ENCODE results near the gene LPIN1.
"Not testable (repeated sequence)": the region's sequence is repeated elsewhere in the genome, so short reads cannot be mapped to it uniquely, and the experiment has no call there.

Gene LPIN1

GRCh38 chr2:11744631-11745394, 1.6 kb upstream of the LPIN1 start:
- DNase-seq (ENCODE audit: low read depth, low spot score): peak; percentile 76

DNA sequence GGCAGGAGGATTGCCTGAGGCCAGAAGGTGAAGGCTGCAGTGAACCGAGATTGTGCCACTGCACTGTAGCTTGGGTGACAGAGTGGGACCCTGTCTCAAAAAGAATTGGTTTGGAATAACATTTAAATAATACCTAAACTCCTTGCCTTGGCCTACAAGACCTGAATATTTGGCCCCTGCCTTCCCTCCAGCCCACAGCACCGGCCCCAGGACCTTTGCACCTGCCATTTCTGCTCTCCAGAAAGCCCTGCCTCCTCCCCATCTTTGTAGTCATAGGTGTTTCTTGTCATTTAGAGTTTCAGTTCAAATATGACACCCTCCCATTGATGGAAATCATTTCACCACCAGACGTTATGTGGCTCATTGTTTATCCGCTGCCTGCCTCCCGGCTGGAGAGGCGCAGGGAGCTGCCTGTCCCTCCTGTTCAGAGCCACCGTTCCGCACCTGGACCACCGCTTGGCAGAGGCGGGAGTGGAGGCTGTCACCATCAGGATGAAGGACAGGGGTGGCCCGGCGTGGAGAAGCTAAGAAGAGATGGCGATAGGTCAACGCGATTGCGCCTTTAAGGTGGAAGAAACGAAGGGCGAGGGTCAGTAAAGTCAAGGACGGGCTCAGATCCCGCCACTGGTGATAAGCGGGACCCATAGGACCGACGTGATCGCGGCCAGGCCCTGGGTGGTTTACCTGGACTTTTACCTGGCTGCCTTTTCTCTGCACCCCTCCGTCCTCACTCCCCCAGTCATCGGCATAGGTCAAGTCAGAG, 638 bp upstream of the LPIN1 start:
- no peak for DNase-seq (ENCODE audit: low read depth, low spot score)

DNA sequence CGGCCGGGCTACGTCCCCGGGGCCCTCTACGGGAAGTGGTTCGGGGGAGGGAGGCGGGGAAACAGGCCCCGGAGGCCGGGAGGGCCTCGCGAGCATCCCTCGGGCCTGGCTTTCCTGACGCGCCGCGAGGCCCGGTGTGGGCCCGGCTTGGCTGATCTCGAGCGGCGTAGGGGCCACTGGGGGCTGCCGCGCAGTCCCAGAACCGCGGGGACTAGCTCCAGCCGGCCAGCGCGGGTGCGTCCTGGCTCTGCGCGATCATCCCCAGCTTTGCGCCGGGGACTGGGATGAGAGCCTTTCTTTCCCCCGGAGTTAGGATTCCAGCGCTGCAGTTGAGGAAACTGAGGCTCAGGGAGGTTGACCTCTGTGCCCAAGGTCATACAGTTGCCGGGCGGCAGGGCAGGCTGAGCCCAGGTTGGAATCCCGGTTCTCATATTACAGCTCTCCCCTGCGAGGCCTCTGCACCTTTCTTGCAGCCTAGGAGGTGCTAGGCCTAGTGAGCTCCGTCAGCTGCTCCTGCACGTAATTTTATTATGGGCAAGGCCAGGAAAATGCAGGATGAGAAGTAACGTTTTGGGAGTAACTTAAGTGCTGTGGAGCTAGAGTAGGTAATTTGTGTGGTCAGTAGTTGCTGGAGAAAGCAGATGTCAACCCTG, 501 bp downstream of the LPIN1 start:
- no peak for DNase-seq (ENCODE audit: low read depth, low spot score)

DNA sequence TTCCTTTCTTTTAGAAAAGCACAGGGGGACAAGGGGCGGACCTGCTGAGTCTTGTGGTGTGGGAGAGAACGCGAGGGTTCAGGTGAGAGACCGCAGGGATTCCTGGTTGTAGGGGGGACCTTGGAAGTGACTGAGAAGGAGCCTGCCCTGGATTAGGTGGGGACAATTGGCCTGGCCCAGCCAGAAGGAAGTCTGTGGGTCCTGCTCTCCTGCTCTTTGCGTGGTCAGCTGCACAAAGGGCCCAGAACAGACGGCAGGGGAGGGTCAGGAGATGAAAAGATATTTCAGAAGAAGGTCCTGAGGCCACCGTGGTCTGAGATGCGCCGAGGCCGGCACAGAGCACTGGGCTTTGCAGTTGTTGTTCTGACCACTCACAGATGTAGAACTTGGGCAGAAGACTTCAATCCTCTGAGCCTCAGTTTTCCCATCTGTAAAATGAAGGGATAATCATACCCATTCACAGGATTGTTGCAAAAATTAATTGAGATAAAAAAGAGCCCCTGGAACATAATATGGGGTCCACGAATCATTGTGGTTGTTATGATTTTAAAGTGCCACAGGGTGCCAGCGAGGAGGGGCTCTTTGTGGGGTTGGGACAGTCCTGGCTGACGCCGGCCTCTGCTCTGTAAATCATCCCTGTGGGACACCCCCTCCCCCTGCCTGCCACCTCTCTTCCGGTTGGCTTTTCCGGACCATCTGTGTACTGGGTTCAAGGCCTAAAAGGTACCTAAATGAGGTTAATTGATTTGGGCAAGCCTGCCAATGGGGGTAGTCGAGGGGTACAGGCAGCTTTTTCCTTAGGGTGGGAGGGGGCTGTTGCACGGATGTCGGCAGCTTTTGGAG, 1.8 kb downstream of the LPIN1 start:
- no peak for DNase-seq (ENCODE audit: low read depth, low spot score)

GRCh38 chr2:11748861-11749645, 2.6 kb downstream of the LPIN1 start:
- DNase-seq (ENCODE audit: low read depth, low spot score): no peak

- no peak for DNase-seq (ENCODE audit: low read depth, low spot score)
These were observed 3.4 kb downstream of the LPIN1 start for GRCh38 chr2:11749646-11750349.

- DNase-seq (ENCODE audit: low read depth, low spot score): no peak
These were observed 4.0 kb downstream of the LPIN1 start for GRCh38 chr2:11750422-11750821.

DNA sequence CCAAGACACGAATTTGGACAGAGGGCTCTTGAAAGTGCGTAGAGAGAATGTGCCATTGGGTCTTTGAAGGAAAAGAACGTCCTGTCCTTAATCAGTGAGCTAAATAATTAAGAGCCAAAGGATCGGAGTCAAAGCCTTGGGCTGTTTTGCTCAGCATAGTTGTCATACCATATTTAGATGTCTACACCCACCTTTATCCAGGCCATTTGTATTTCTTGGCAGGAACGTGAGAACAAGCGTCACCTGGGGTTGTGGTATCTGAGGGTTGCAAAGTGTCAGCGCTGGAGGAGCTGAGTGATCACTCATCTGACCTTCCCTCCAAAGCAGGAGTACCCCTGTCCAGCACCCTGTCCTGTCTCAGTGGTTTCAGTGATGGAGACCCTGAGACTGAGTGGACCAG, 4.5 kb downstream of the LPIN1 start:
- no peak for DNase-seq (ENCODE audit: low read depth, low spot score)

DNA sequence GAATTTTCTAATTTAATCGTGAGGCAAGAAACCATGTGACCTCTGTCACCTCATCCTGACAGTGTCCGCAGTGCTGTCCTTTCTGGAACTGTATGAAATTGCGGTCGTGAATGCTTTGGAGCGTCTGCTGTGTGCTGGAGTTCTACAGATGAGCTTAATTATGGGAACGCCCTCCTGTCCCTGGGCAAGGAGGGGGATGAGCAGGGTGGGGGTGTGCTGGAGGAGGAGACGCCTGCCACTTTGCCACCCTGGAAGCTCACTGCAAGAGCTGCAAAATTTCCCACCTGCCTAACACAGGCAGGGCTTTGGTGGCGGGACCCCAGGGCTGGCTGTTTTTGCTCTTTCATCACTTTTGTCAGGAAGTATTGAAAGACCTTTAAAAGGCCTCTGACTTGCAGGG, 6.5 kb downstream of the LPIN1 start:
- DNase-seq (ENCODE audit: low read depth, low spot score): no peak

DNA sequence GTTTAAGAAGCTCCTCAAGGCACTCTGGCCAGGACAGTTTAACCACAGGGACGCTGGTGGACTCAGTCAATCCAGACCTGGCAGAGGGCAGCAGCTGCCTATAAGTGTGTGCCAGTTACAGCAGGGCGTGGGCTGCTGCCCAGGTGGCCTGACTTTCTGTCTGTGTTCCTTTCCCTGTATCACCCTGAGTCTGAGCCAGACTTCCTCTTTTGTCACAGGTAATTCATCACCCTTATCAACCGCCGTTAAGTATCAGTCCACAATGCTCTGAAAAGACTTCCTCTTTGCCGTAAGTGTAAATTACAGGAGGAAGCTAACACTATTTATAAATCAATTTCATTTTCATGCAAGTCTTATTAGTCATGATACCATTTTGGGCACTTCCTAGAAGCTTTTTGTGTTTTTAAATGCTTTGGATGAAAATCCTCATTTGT, 7.0 kb downstream of the LPIN1 start:
- DNase-seq (ENCODE audit: low read depth, low spot score): no peak

- DNase-seq (ENCODE audit: low read depth, low spot score): no peak
These were observed 7.7 kb downstream of the LPIN1 start for GRCh38 chr2:11753886-11754699.

GRCh38 chr2:11754700-11755015, 8.2 kb downstream of the LPIN1 start:
- no peak for DNase-seq (ENCODE audit: low read depth, low spot score)

DNA sequence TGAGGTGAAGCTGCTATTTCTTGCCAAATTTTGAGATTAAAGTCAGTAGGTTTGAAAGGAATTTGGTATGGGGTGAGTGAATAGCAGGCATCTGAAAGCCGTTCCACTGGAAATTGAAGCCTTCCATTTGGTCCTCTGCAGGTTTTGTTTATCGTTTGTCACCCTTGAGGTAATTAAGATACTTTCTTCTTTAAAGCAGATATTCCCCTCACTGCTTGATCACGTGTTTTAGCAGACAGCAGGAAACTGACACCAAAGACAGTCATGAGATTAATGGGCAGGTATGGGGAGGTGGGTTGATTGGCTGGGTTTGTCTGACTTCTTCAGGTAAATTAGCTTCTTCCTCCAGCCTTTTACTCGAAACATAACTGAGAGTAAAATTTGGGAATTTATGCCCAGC, 10.7 kb downstream of the LPIN1 start:
- DNase-seq (ENCODE audit: low read depth, low spot score): no peak

DNA sequence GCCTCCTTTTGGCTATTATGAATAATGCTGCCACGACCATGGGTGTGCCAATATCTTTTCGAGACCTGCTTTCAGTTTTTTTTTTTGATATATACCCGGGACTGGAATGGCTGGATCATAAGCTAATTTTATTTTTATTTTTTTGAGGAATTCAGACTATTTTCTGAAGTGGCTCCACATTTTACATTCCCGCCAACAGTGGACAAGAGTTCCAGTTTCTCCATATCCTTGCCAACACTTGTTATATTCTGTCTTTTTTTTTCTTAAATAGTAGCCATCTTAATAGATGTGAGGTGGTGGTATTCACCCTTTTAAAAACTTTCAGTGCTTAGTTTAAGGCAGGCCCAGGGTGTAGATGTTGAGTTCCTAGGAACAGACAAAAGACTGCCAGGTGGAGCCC, 11.8 kb downstream of the LPIN1 start:
- DNase-seq (ENCODE audit: low read depth, low spot score): no peak

DNA sequence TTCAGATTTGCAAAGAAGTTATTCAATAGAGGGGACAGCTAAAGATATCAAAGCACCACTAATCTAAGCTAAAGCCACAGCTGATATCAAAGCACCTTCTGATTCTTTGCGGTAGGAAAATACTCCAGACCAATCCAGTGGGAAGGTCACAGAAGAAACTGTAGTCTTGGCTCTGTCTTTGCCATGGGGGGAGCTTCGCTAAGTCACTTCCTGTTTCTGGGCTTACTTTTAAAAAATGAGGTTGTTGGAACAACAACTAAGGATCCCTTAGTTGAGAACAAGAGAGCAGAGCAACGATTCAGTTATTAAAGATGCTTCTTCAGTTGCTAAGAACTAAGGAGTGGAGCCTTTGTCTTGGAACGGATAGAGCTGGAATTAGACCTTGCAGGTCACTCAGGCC, 12.2 kb downstream of the LPIN1 start:
- DNase-seq (ENCODE audit: low read depth, low spot score): no peak

DNA sequence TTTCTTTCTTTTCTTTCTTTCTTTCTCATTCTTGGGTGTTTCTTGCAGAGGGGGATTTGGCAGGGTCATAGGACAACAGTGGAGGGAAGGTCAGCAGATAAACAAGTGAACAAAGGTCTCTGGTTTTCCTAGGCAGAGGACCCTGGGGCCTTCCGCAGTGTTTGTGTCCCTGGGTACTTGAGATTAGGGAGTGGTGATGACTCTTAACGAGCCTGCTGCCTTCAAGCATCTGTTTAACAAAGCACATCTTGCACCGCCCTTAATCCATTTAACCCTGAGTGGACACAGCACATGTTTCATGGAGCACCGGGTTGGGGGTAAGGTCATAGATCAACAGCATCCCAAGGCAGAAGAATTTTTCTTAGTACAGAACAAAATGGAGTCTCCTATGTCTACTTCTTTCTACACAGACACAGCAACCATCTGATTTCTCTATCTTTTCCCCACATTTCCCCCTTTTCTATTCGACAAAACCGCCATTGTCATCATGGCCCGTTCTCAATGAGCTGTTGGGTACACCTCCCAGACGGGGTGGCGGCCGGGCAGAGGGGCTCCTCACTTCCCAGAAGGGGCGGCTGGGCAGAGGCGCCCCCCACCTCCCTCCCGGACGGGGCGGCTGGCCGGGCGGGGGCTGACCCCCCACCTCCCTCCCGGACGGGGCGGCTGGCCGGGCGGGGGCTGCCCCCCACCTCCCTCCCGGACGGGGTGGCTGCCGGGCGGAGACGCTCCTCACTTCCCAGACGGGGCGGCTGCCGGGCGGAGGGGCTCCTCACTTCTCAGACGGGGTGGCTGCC, 12.9 kb downstream of the LPIN1 start:
- not testable (repeated sequence) for DNase-seq (ENCODE audit: low read depth, low spot score)

DNA sequence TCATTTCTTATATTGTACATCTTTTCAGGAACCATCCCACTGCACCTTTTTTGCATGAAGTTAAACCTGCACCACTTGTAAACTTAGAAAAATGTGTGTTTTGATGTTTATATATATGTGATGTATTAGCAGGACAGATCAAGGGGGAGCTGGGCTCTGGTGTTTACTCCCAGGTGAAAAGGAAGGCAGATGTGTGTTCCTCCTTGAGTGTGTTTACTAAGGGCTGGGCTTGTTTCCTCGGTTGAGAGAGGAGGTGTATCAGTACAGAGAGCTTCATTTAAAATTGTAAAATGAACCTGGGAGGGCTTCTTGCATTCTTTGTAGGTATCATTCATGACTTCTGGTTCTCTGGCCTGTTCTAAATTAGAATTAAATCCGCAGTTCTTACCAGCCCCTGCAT, 14.8 kb downstream of the LPIN1 start:
- DNase-seq (ENCODE audit: low read depth, low spot score): no peak

DNA sequence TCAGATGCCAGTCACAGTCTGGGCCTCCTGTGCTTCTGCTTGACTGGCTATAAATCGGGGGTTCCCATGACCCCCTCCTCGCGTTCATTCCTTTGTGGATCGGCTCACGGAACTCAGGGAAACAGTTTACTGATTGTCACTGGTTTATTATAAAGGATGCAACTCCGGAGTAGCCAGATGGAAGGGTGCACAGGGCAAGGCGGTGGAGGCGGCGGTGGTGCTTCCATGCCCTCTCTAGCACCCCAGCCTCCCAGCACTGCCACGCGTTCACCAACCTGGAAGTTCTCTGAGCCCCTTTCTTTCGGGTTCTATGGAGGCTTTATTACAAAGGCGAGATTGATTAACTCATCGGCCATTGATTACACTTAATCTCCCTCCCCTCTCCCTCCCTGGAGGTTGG, 15.6 kb downstream of the LPIN1 start:
- DNase-seq (ENCODE audit: low read depth, low spot score): no peak
